K562 (cell line): ENCODE data around the gene HOXD9. TPM values are rescaled to one million over a fixed set of nuclear protein-coding genes. Genes with fewer than 3 reads are reported as not detected.

Experiments used
- CHCHD3 ChIP-seq: fragments of 250-450 bp; sonication (Bioruptor Pico); IDR thresholded peaks from 2 replicates; pipeline ENCODE4 v2.1.2; 2022; ENCODE audit warnings: mild to moderate bottlenecking
- ELF1 ChIP-seq: fragments of 200-800 bp; sonication (Bioruptor generic); IDR thresholded peaks from 2 replicates; pipeline ENCODE4 v1.6.1; 2016; ENCODE audit warnings: missing genetic modification characterization, missing compliant biosample characterization
- MYC ChIP-seq, 2 experiments: fragments of 250-450 bp in 1 of 2; sonication (Bioruptor Pico) in 1 of 2; IDR thresholded peaks; 2 replicates each; pipeline versions ENCODE4 v1.5.1 to v1.6.1; 2012 to 2021; ENCODE audit warnings: low read depth in 2 of 2, borderline replicate concordance in 1 of 2, improper control_type of control experiment in 1 of 2, low read length in 1 of 2, mild to moderate bottlenecking in 1 of 2, moderate library complexity in 1 of 2
- PRMT5 ChIP-seq: sonication (generic); formaldehyde crosslinking; IDR thresholded peaks from 2 replicates; pipeline ENCODE4 v1.5.0; 2020; ENCODE audit warnings: missing genetic modification reagents
- SIN3B ChIP-seq: fragments of 450-650 bp; IDR thresholded peaks from 2 replicates; pipeline ENCODE4 v1.6.1; 2017; ENCODE audit warnings: low read depth, mild to moderate bottlenecking, moderate library complexity
- SMAD2 ChIP-seq: fragments of 150-350 bp; IDR thresholded peaks from 2 replicates; pipeline ENCODE4 v1.6.1; 2014; ENCODE audit warnings: low read depth, mild to moderate bottlenecking, low read length
- SMAD4 ChIP-seq: fragments of 250-450 bp; sonication (Bioruptor Pico); conservative IDR thresholded peaks from 2 replicates; pipeline ENCODE4 v1.8.0; 2021; ENCODE audit warnings: inconsistent platforms, mild to moderate bottlenecking, moderate library complexity
- ZBTB8A ChIP-seq: fragments of 450-650 bp; IDR thresholded peaks from 2 replicates; pipeline ENCODE4 v1.6.1; 2018; ENCODE audit warnings: mild to moderate bottlenecking, moderate library complexity; ENCODE audit not compliant: partially characterized antibody
- ZFX ChIP-seq: sonication (generic); formaldehyde crosslinking; IDR thresholded peaks from 2 replicates; pipeline ENCODE4 v1.8.0; 2022; ENCODE audit warnings: mild to moderate bottlenecking, missing genetic modification reagents, moderate library complexity
- ZNF224 ChIP-seq: sonication (generic); formaldehyde crosslinking; IDR thresholded peaks from 2 replicates; pipeline ENCODE4 v1.8.0; 2022; ENCODE audit warnings: mild to moderate bottlenecking, missing genetic modification reagents
- ZNF41 ChIP-seq: fragments of 250-450 bp; sonication (Bioruptor Pico); conservative IDR thresholded peaks from 2 replicates; pipeline ENCODE4 v1.4.0; 2020; ENCODE audit warnings: mild to moderate bottlenecking
- polyA plus RNA-seq, 8 experiments: library from polyadenylated mRNA; depleted of rRNA in 4 of 8; stranded (reverse) in 5 of 8; unstranded in 3 of 8; fragments of >200 nt; fragmentation: Nextera tagmentation in 2 of 8; fragmentation: Illumina TruSeq in 1 of 8; extraction: Ambion mirVana in 2 of 8; extraction: Trizol in 1 of 8; gene quantifications; 2 replicates each; pipeline versions ENCODE4 v1.2.1 to v1.2.3, GENCODE V29; 2011 to 2014; ENCODE audit warnings: inconsistent platforms in 1 of 8, missing spikeins in 1 of 8
- total RNA-seq, 7 experiments: library from RNA; depleted of rRNA in 6 of 7; stranded (reverse); fragments of >200 nt in 6 of 7; fragmentation: Illumina TruSeq in 2 of 7; extraction: Trizol in 2 of 7; gene quantifications; 2 replicates each; pipeline versions ENCODE4 v1.2.1 to v1.2.3, GENCODE V29; 2011 to 2021; ENCODE audit warnings: low replicate concordance in 1 of 7
- TF ChIP-seq, protein P1 (sequence below), 2 experiments: IDR thresholded peaks; 2 replicates each; pipeline ENCODE4 v1.6.1; 2012; ENCODE audit warnings: improper control_type of control experiment in 2 of 2, low read depth in 2 of 2, low read length in 2 of 2, borderline replicate concordance in 1 of 2
- TF ChIP-seq, protein P2 (sequence below), 2 experiments: fragments of 450-650 bp in 1 of 2; sonication (generic) in 1 of 2; formaldehyde crosslinking in 1 of 2; IDR thresholded peaks in 1 of 2; conservative IDR thresholded peaks in 1 of 2; 2 replicates each; pipeline versions ENCODE4 v1.6.1 to v1.8.1; 2016 to 2023; ENCODE audit warnings: mild to moderate bottlenecking in 2 of 2, moderate library complexity in 2 of 2, inconsistent platforms in 1 of 2, missing genetic modification reagents in 1 of 2
- TF ChIP-seq, protein P3 (sequence below): fragments of 450-650 bp; IDR thresholded peaks from one replicate; pipeline ENCODE4 v1.6.1; 2018; ENCODE audit warnings: mild to moderate bottlenecking, moderate library complexity; ENCODE audit not compliant: partially characterized antibody
- TF ChIP-seq, protein P4 (sequence below): fragments of 450-650 bp; IDR thresholded peaks from 2 replicates; pipeline ENCODE4 v1.6.1; 2016; ENCODE audit warnings: borderline replicate concordance

Gene HOXD9
- total and polyA plus RNA-seq, 9 of the 15 experiments (the other 6 are each of a cell fraction or from before 2014, with no cell fraction given) = not detected

DNA sequence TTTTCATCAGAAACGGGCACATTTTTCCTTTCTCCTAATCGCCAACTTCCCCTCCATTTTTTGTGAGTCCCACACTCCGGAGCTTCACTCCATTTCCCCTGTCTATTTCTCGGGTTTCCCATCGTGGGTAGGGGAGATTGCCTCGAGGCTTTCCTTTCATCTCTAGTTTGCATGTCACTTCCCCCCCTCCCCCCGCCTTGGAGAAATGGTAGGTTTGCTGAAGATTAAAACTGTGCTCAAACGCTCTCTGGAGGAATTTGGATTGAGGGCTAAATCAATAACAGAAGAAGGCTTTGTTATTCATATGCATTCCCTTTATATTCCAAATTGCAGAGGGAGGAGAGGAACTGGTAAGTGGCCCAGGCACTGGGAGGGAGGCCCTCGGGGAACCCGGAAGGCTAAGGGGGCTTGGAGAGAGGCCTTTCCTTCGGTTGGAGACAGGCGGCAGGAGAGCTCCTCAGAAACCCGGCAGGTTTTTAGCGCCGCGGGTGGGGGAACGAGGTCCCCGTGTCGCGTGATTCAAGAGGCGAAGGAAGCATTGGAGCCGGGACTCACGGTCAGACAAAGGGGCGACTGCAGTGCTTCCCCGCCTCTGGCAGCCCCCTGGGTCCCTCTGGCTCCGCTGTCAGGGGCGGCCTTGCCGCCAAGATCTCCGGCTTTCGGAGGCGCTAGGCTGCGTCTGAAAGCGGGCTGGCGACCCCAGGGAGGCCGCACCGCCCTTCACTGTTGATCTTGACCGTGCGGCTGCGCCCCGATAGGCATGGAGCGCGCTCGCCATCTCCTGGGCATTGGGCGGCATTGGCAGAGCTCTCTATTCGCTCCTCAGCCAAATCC, 25.3 kb upstream of the HOXD9 start (continued):
- TF ChIP-seq, protein P1, sequence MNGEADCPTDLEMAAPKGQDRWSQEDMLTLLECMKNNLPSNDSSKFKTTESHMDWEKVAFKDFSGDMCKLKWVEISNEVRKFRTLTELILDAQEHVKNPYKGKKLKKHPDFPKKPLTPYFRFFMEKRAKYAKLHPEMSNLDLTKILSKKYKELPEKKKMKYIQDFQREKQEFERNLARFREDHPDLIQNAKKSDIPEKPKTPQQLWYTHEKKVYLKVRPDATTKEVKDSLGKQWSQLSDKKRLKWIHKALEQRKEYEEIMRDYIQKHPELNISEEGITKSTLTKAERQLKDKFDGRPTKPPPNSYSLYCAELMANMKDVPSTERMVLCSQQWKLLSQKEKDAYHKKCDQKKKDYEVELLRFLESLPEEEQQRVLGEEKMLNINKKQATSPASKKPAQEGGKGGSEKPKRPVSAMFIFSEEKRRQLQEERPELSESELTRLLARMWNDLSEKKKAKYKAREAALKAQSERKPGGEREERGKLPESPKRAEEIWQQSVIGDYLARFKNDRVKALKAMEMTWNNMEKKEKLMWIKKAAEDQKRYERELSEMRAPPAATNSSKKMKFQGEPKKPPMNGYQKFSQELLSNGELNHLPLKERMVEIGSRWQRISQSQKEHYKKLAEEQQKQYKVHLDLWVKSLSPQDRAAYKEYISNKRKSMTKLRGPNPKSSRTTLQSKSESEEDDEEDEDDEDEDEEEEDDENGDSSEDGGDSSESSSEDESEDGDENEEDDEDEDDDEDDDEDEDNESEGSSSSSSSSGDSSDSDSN (IDR thresholded peaks at IDR 0.05; ENCODE audit: borderline replicate concordance in 1 of 2, low read depth in 2 of 2, low read length in 2 of 2) = peak; percentile 30 to 55; a peak in 1 of 4 replicates
- no peak for TF ChIP-seq ZNF224 (CRISPR knock-in tag)
- peak; percentile 42; the same call in 1 of the 2 replicates for TF ChIP-seq MYC (IDR thresholded peaks at IDR 0.05; ENCODE audit: low read depth, low read length)
- no peak for TF ChIP-seq MYC (CRISPR knock-in tag; IDR thresholded peaks at IDR 0.05; ENCODE audit: borderline replicate concordance, low read depth)
- TF ChIP-seq ZBTB8A = no peak
- TF ChIP-seq, protein P2, sequence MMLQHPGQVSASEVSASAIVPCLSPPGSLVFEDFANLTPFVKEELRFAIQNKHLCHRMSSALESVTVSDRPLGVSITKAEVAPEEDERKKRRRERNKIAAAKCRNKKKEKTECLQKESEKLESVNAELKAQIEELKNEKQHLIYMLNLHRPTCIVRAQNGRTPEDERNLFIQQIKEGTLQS (IDR thresholded peaks at IDR 0.05) = no peak
- TF ChIP-seq, protein P2 (CRISPR knock-in tag; conservative IDR thresholded peaks at IDR 0.05) = 0 out of 2 replicates have a peak, but pooled peaks have one; percentile 21
- no peak for TF ChIP-seq PRMT5
- TF ChIP-seq, protein P3, sequence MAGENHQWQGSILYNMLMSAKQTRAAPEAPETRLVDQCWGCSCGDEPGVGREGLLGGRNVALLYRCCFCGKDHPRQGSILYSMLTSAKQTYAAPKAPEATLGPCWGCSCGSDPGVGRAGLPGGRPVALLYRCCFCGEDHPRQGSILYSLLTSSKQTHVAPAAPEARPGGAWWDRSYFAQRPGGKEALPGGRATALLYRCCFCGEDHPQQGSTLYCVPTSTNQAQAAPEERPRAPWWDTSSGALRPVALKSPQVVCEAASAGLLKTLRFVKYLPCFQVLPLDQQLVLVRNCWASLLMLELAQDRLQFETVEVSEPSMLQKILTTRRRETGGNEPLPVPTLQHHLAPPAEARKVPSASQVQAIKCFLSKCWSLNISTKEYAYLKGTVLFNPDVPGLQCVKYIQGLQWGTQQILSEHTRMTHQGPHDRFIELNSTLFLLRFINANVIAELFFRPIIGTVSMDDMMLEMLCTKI = no peak
- TF ChIP-seq ZFX (CRISPR knock-in tag) = peak; percentile 61
- 0 out of 2 replicates have a peak, but pooled peaks have one; percentile 22 for TF ChIP-seq SMAD4 (CRISPR knock-in tag)
- TF ChIP-seq ZNF41 (CRISPR knock-in tag) = 0 out of 2 replicates have a peak, but pooled peaks have one; percentile 18
- peak; percentile 17; the same call in 1 of the 2 replicates for TF ChIP-seq ELF1 (tag)
- TF ChIP-seq, protein P4, sequence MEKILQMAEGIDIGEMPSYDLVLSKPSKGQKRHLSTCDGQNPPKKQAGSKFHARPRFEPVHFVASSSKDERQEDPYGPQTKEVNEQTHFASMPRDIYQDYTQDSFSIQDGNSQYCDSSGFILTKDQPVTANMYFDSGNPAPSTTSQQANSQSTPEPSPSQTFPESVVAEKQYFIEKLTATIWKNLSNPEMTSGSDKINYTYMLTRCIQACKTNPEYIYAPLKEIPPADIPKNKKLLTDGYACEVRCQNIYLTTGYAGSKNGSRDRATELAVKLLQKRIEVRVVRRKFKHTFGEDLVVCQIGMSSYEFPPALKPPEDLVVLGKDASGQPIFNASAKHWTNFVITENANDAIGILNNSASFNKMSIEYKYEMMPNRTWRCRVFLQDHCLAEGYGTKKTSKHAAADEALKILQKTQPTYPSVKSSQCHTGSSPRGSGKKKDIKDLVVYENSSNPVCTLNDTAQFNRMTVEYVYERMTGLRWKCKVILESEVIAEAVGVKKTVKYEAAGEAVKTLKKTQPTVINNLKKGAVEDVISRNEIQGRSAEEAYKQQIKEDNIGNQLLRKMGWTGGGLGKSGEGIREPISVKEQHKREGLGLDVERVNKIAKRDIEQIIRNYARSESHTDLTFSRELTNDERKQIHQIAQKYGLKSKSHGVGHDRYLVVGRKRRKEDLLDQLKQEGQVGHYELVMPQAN = no peak
- TF ChIP-seq SMAD2 = no peak
- no peak for TF ChIP-seq CHCHD3 (CRISPR knock-in tag)
- no peak for TF ChIP-seq SIN3B
